HEK293 (cell line): ENCODE data around the gene KLHDC7B.

Source experiments
- CTCF ChIA-PET: fragments of 350-600 bp; formaldehyde crosslinking; extraction: SDS; loops from one replicate; lab custom pipeline; 2021; ENCODE audit warnings: antibody characterized with exemption; lab: Yijun Ruan, JAX
- POLR2A ChIA-PET: fragments of 300-600 bp; formaldehyde crosslinking; extraction: SDS; loops from one replicate; lab custom pipeline; 2020; ENCODE audit warnings: antibody characterized with exemption, inconsistent platforms; lab: Yijun Ruan, JAX
- H3K27ac ChIP-seq: fragments of 200-500 bp; sonication (Bioruptor generic); 2 replicates; pipeline ENCODE4 v1.5.1; 2014; ENCODE audit warnings: low read depth, low read length, control low read depth, inconsistent platforms; ENCODE audit errors: extremely low read depth
- H3K36me3 ChIP-seq, 2 experiments: fragments of 200-500 bp in 1 of 2; sonication (Bioruptor generic) in 1 of 2; 1 replicate in 1 of 2; 2 replicates in 1 of 2; pipeline ENCODE4 v1.5.1; 2014 to 2017; ENCODE audit warnings: inconsistent platforms in 2 of 2, low read length in 2 of 2; ENCODE audit not compliant: control insufficient read depth in 2 of 2, insufficient read depth in 1 of 2
- H3K4me1 ChIP-seq: fragments of 200-500 bp; sonication (Bioruptor generic); 2 replicates; pipeline ENCODE4 v1.5.1; 2014; ENCODE audit warnings: mild to moderate bottlenecking, low read length, inconsistent platforms; ENCODE audit not compliant: control insufficient read depth, insufficient read depth
- H3K4me3 ChIP-seq: 2 replicates; pipeline ENCODE4 v1.5.1; 2011; ENCODE audit warnings: low read depth, mild to moderate bottlenecking, control low read depth, low read length, moderate library complexity
- H3K9me3 ChIP-seq: fragments of 200-500 bp; sonication (Bioruptor generic); 2 replicates; pipeline ENCODE4 v1.5.1; 2014; ENCODE audit warnings: low read depth, low read length, inconsistent platforms; ENCODE audit not compliant: control insufficient read depth, insufficient read depth
- BCL11B ChIP-seq: fragments of 450-650 bp; formaldehyde crosslinking; IDR thresholded peaks from 2 replicates; pipeline ENCODE4 v1.5.1; 2016; ENCODE audit warnings: low read depth, missing biosample characterization, missing genetic modification characterization
- CTCF ChIP-seq: fragments of 450-650 bp; formaldehyde crosslinking; IDR thresholded peaks from 2 replicates; pipeline ENCODE4 v1.5.1; 2016; ENCODE audit warnings: missing biosample characterization, missing genetic modification characterization
- EGR2 ChIP-seq: fragments of 450-650 bp; formaldehyde crosslinking; IDR thresholded peaks from 2 replicates; pipeline ENCODE4 v1.5.1; 2016; ENCODE audit warnings: low read depth, missing biosample characterization, missing genetic modification characterization
- GLIS2 ChIP-seq: fragments of 450-650 bp; formaldehyde crosslinking; IDR thresholded peaks from 2 replicates; pipeline ENCODE4 v1.5.1; 2016; ENCODE audit warnings: missing biosample characterization, missing genetic modification characterization
- HOXC10 ChIP-seq: sonication (generic); formaldehyde crosslinking; IDR thresholded peaks from 2 replicates; pipeline ENCODE4 v1.8.1; 2023; ENCODE audit warnings: mild to moderate bottlenecking, missing genetic modification reagents
- KLF10 ChIP-seq: fragments of 450-650 bp; IDR thresholded peaks from 2 replicates; pipeline ENCODE4 v1.5.1; 2018; ENCODE audit warnings: missing biosample characterization, mild to moderate bottlenecking, missing genetic modification characterization
- MEIS1 ChIP-seq: sonication (generic); formaldehyde crosslinking; IDR thresholded peaks from 2 replicates; pipeline ENCODE4 v1.8.1; 2022; ENCODE audit warnings: missing genetic modification reagents, mild to moderate bottlenecking, borderline replicate concordance
- PRDM4 ChIP-seq: fragments of 450-650 bp; formaldehyde crosslinking; IDR thresholded peaks from 2 replicates; pipeline ENCODE4 v1.5.1; 2017; ENCODE audit warnings: missing biosample characterization, missing genetic modification characterization
- TRIM28 ChIP-seq: IDR thresholded peaks from 2 replicates; pipeline ENCODE4 v1.6.1; 2011; ENCODE audit warnings: low read length, control low read depth, borderline replicate concordance
- ZEB2 ChIP-seq: fragments of 450-650 bp; formaldehyde crosslinking; IDR thresholded peaks from 2 replicates; pipeline ENCODE4 v1.5.1; 2016; ENCODE audit warnings: missing biosample characterization, missing genetic modification characterization
- ZFP69B ChIP-seq: fragments of 450-650 bp; formaldehyde crosslinking; IDR thresholded peaks from 2 replicates; pipeline ENCODE4 v1.5.1; 2016; ENCODE audit warnings: missing biosample characterization, missing genetic modification characterization
- ZNF174 ChIP-seq: fragments of 450-650 bp; formaldehyde crosslinking; IDR thresholded peaks from 2 replicates; pipeline ENCODE4 v1.5.0; 2017; ENCODE audit warnings: missing biosample characterization, mild to moderate bottlenecking, missing genetic modification characterization
- ZNF211 ChIP-seq: fragments of 450-650 bp; formaldehyde crosslinking; IDR thresholded peaks from 2 replicates; pipeline ENCODE4 v1.5.1; 2016; ENCODE audit warnings: low read depth, missing biosample characterization, missing genetic modification characterization
- ZNF223 ChIP-seq: fragments of 450-650 bp; formaldehyde crosslinking; IDR thresholded peaks from 2 replicates; pipeline ENCODE4 v1.5.1; 2016; ENCODE audit warnings: missing biosample characterization, missing genetic modification characterization
- ZNF394 ChIP-seq: fragments of 450-650 bp; formaldehyde crosslinking; IDR thresholded peaks from 2 replicates; pipeline ENCODE4 v1.5.1; 2016; ENCODE audit warnings: missing biosample characterization, missing genetic modification characterization, mild to moderate bottlenecking, moderate library complexity, borderline replicate concordance
- ZNF514 ChIP-seq: fragments of 450-650 bp; formaldehyde crosslinking; IDR thresholded peaks from 2 replicates; pipeline ENCODE4 v1.5.1; 2016; ENCODE audit warnings: missing biosample characterization, missing genetic modification characterization
- ZNF521 ChIP-seq: fragments of 450-650 bp; formaldehyde crosslinking; IDR thresholded peaks from 2 replicates; pipeline ENCODE4 v1.5.1; 2017; ENCODE audit warnings: missing biosample characterization, mild to moderate bottlenecking, missing genetic modification characterization
- ZNF544 ChIP-seq: fragments of 450-650 bp; formaldehyde crosslinking; IDR thresholded peaks from 2 replicates; pipeline ENCODE4 v1.5.0; 2017; ENCODE audit warnings: missing biosample characterization, missing genetic modification characterization
- ZNF560 ChIP-seq: fragments of 450-650 bp; formaldehyde crosslinking; IDR thresholded peaks from 2 replicates; pipeline ENCODE4 v1.5.1; 2017; ENCODE audit warnings: missing biosample characterization, missing genetic modification characterization, borderline replicate concordance
- ZNF670 ChIP-seq: fragments of 450-650 bp; formaldehyde crosslinking; IDR thresholded peaks from 2 replicates; pipeline ENCODE4 v1.5.1; 2016; ENCODE audit warnings: missing biosample characterization, missing genetic modification characterization, low read depth
- ZSCAN30 ChIP-seq: fragments of 450-650 bp; IDR thresholded peaks from 2 replicates; pipeline ENCODE4 v1.5.1; 2018; ENCODE audit warnings: missing biosample characterization, mild to moderate bottlenecking, missing genetic modification characterization, moderate library complexity
- ZXDB ChIP-seq: fragments of 450-650 bp; formaldehyde crosslinking; IDR thresholded peaks from 2 replicates; pipeline ENCODE4 v1.5.1; 2016; ENCODE audit warnings: missing biosample characterization, missing genetic modification characterization
- TF ChIP-seq, protein P1 (sequence below): fragments of 450-650 bp; formaldehyde crosslinking; optimal IDR thresholded peaks from 2 replicates; pipeline ENCODE3; 2016; ENCODE audit warnings: missing biosample characterization, mild to moderate bottlenecking, missing genetic modification characterization
- TF ChIP-seq, protein P2 (sequence below): fragments of 450-650 bp; formaldehyde crosslinking; IDR thresholded peaks from 2 replicates; pipeline ENCODE4 v1.5.1; 2017; ENCODE audit warnings: missing biosample characterization, missing genetic modification characterization

Gene KLHDC7B

DNA sequence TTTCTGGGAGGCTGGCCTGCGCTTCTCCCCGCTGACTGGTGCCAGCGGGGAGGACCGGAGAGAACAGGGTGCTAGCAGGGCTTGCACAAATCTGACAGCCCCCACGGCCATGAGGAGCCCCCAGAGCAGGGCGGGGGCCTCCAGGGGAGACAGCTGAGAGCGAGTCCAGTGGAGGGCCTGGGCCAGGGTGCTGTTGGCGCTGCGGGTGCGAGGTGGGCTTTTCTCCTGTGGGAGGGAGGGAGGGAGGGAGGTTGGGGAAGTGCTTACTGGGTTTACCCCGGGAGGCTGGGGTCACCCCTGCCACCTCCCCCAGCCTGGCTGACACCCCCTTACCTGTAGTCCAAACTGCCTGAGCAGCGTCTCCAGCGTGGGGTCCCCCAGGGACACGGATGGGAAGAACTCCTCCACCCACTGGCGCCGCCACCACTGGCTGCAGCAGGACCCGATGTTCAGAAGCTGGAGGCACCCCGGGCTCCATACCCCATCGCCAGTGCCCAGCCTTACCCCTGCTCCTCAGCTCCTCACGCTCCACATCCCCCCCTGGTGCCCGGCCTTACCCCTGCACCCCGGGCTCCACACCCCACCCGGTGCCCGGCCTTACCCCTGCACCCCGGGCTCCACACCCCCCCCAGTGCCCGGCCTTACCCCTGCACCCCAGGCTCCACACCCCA is 42.1 kb upstream of the KLHDC7B start:
- TF ChIP-seq CTCF (tag by site-specific recombination) (0 out of 2 replicates have a peak, but pooled peaks have one; percentile 24), ZNF521 (no peak), ZNF174 (tag by site-specific recombination) (no peak), TRIM28 (no peak), ZXDB (tag by site-specific recombination) (no peak)
- POLR2A ChIA-PET = interaction anchor here (3.3 kb wide), 1 partner anchor 22 kb away, joined by 12 read pairs; the partner anchor contains the start of gene SCO2

DNA sequence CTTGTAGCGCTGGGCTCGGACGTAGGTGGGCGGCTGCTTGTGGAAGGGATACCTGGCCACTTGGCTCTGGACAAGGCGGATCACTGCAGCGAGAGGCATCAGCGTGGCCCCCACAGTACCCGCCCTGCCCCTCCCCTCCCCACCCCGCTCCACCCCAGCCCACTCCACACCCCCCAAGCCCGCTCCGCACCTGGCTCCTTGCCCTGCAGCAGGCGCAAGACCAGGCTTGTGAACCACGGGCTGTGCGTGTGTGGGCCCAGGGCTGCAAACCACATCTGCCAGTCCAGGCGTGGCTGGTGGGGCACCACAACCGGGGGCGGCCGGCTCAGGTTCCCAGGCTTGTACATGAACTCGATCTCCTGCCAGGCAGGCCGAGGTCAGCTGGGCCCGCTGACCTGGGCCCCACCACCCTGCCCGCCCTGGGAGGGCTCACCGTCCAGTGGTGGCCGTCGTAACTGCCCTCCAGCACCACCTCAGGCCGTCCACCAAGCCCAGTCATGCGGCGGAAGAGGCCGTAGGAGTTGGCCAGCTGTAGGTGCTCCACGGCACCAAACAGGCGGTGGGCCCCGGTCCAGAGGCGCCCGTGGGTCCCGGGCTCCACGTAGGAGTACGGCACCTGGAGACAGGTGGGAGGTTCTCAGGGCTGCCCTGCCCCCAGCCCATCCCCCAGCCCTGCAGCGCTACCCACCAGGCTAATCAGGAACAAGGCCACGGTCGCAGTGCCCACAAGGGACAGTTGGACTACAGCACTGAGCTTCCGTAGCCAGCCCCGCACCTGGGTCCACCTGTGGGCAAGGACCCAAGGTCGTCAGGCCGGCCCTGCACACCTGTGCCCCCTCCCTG is 41.1 kb upstream of the KLHDC7B start:
- H3K9me3 ChIP-seq = no peaks in the 10 kb centered on the region
- peaks cover 8% of the 10 kb centered on the region for H3K4me1 ChIP-seq
- no peak overlapping the region for H3K27ac ChIP-seq
- no peak overlapping the region for H3K4me3 ChIP-seq
- H3K36me3 ChIP-seq = peaks cover 0 to 37% of the 10 kb centered on the region in 2 experiments; a peak in 1 of 3 replicates
- CTCF ChIA-PET = no interaction called here
- POLR2A ChIA-PET = no interaction called here
- TF ChIP-seq ZSCAN30 (tag by site-specific recombination) (no peak), ZNF560 (tag by site-specific recombination) (no peak), ZNF223 (tag by site-specific recombination) (no peak), KLF10 (tag by site-specific recombination) (no peak), ZEB2 (tag by site-specific recombination) (no peak), MEIS1 (CRISPR knock-in tag) (no peak), ZNF211 (tag by site-specific recombination) (no peak), PRDM4 (no peak), ZNF544 (tag by site-specific recombination) (no peak), HOXC10 (no peak), ZNF394 (tag by site-specific recombination) (no peak), BCL11B (no peak), GLIS2 (tag by site-specific recombination) (no peak), ZFP69B (tag by site-specific recombination) (peak; percentile 44; the same call in 1 of the 2 replicates), EGR2 (peak; percentile 45; the same call in 1 of the 2 replicates), ZNF670 (tag by site-specific recombination) (no peak), ZNF514 (tag by site-specific recombination) (no peak)
- TF ChIP-seq, protein P1, sequence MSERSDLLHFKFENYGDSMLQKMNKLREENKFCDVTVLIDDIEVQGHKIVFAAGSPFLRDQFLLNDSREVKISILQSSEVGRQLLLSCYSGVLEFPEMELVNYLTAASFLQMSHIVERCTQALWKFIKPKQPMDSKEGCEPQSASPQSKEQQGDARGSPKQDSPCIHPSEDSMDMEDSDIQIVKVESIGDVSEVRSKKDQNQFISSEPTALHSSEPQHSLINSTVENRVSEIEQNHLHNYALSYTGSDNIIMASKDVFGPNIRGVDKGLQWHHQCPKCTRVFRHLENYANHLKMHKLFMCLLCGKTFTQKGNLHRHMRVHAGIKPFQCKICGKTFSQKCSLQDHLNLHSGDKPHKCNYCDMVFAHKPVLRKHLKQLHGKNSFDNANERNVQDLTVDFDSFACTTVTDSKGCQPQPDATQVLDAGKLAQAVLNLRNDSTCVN (tag by site-specific recombination) = no peak
- TF ChIP-seq, protein P2, sequence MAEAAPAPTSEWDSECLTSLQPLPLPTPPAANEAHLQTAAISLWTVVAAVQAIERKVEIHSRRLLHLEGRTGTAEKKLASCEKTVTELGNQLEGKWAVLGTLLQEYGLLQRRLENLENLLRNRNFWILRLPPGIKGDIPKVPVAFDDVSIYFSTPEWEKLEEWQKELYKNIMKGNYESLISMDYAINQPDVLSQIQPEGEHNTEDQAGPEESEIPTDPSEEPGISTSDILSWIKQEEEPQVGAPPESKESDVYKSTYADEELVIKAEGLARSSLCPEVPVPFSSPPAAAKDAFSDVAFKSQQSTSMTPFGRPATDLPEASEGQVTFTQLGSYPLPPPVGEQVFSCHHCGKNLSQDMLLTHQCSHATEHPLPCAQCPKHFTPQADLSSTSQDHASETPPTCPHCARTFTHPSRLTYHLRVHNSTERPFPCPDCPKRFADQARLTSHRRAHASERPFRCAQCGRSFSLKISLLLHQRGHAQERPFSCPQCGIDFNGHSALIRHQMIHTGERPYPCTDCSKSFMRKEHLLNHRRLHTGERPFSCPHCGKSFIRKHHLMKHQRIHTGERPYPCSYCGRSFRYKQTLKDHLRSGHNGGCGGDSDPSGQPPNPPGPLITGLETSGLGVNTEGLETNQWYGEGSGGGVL = no peak

More for the DNA sequence above, 42.1 kb upstream of the KLHDC7B start:
- H3K4me1 ChIP-seq = peaks cover 3% of the 10 kb centered on the region
- CTCF ChIA-PET = no interaction called here
- no peak overlapping the region for H3K4me3 ChIP-seq
- no peak overlapping the region for H3K27ac ChIP-seq
- H3K9me3 ChIP-seq = no peaks in the 10 kb centered on the region
- H3K36me3 ChIP-seq = peaks cover 0 to 37% of the 10 kb centered on the region in 2 experiments; a peak in 1 of 3 replicates
